Measurements from ENCODE around the gene MTMR11.

Gene MTMR11

DNA sequence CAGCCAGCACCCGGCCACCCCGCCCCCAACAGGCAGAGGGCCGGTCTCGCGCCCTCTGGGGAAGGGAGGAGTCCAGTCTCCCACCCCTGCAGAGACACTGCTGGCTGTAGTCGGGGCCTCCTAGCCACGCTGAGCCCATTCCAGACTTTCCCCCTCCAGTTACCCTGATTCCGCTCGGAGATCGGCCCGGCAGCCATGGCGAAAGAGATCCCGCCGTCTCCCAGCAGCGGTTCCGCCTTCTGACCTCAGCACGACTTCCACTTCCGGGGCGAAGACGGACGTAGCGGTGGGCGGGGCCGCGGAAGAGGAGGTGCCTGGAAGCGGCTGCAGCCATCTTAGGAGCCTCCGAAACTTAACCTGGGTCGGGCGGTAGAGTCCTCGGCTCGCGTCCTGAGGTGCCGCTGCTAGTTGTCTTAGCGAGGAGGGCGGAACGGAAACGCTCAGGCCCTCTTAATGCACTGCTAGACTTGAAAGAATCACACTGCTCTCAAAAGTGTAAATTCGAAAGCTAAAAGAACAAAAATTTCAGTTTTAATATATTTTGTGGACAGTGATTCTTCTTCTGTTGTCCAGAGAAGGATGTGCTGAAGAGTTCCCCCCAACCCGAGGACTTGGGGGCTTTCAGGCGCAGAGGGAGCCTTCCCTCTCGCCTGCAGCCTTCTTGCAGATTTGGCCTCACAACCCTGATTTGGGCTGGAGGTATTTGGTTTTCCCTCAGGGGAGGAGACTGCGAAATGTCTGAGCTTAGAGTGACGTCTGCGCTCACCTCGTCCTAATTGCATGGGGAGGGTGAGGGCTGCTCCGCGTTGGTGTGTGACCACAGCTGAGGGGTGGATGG lies 8.9 kb downstream of the MTMR11 start, which contains the start of gene SF3B4:
Gene SF3B4, minus strand, starts transcription at position 241 of the 838 bp plus-strand sequence. Its CDS starts 44 bp downstream, at position 197.
- H3K4me3 ChIP-seq (ENCODE audit: low read depth, low read length), result peak within 1 kb of the TSS; percentile 88
- TF ChIP-seq, protein P1, sequence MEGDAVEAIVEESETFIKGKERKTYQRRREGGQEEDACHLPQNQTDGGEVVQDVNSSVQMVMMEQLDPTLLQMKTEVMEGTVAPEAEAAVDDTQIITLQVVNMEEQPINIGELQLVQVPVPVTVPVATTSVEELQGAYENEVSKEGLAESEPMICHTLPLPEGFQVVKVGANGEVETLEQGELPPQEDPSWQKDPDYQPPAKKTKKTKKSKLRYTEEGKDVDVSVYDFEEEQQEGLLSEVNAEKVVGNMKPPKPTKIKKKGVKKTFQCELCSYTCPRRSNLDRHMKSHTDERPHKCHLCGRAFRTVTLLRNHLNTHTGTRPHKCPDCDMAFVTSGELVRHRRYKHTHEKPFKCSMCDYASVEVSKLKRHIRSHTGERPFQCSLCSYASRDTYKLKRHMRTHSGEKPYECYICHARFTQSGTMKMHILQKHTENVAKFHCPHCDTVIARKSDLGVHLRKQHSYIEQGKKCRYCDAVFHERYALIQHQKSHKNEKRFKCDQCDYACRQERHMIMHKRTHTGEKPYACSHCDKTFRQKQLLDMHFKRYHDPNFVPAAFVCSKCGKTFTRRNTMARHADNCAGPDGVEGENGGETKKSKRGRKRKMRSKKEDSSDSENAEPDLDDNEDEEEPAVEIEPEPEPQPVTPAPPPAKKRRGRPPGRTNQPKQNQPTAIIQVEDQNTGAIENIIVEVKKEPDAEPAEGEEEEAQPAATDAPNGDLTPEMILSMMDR (IDR thresholded peaks at IDR 0.05; ENCODE audit: low read depth, low read length, missing control alignments), result no peak
- DNase-seq (ENCODE audit: low read depth), result peak; percentile 88

DNA sequence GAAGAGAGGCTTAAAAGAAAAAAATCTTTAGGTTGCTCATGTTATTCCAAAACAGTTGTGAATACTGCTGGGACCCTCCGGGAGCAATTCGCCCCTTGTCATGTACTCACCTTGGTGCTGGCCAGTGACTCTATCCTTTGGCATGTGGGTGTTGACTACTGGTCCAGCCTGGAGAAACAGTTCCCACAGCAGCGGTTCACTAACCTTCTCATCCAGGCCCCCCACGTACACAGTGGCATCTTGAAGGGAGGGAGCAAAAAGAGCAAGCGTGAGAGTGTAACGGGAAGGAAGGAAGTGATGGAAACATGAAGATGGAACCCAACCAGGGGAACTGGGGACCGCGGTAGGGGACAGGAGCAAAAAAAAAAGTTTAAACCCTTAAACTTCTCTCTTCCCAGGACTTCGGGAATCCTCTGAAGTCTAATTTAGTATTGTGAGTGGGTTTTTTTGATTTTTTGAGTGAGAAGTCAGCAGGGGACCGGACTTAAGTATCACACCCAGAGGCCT lies 9.6 kb downstream of the MTMR11 start:
- DNase-seq (ENCODE audit: low read depth), result no peak
- H3K4me3 ChIP-seq (ENCODE audit: low read depth, low read length), result peak overlapping the region; percentile 88
- TF ChIP-seq, protein P1 (IDR thresholded peaks at IDR 0.05; ENCODE audit: low read depth, low read length, missing control alignments), result no peak

DNA sequence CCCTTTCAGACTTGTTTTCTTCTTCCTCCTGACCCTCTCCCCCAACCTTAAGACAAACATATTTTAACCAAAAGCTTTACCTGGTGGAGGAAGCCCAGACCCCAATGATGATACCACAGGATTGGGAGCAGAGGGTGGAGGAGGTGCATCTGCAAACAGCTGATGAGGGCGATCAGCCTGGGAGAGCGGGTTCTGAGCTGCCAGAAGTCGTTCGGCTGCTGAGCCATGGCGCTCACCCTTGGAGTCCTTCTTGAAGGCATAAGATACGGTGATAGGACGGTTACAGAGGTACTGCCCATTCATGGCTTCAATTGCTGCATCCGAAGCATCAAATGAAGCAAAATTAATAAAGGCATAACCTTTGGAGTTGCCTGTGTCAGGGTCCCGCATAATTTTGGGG lies 10.4 kb downstream of the MTMR11 start:
- TF ChIP-seq, protein P1 (IDR thresholded peaks at IDR 0.05; ENCODE audit: low read depth, low read length, missing control alignments), result no peak
- no peak for DNase-seq (ENCODE audit: low read depth)
- peak overlapping the region; percentile 88 for H3K4me3 ChIP-seq (ENCODE audit: low read depth, low read length)

DNA sequence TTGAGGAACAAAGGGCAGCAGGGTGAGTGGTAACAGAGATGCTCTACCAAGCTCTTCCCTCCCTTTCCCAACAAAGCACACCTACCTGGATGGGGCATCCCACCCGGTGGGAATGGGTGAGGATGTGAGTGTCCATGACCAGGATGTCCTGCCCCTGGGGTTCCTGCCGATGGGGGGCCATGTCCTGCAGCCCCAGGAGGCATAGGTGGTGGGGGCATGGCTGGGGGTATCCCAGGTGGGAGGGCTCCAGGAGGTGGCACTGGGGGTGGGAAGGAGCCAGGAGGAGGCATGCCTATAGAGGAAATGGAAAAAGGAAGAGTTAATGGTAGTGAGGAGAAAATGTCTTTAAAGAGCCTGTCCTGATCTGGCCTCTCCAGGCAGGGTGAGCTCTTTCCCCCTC lies 10.9 kb downstream of the MTMR11 start:
- no peak for DNase-seq (ENCODE audit: low read depth)
- no peak overlapping the region for H3K4me3 ChIP-seq (ENCODE audit: low read depth, low read length)
- TF ChIP-seq, protein P1 (IDR thresholded peaks at IDR 0.05; ENCODE audit: low read depth, low read length, missing control alignments), result no peak

DNA sequence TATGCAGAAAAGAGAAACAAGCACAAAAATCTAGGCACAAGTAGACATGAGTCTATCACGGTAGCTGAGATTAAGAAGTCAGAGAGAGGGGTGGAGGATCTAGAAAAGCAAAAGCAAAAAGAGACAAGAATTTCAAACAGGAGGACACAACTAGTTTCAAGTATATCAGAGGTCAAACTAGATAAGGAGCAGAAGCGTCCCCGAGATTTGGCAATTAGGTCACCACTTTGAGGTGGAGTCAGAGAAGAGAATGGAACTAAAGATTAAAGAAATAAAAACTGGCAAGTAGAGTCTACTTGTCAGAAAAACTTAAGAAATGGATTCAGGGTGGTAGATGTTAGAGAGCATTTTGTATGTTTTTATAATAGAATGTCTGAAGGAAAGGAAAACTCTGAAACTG lies 11.3 kb downstream of the MTMR11 start:
- TF ChIP-seq, protein P1 (IDR thresholded peaks at IDR 0.05; ENCODE audit: low read depth, low read length, missing control alignments), result no peak
- no peak overlapping the region for H3K4me3 ChIP-seq (ENCODE audit: low read depth, low read length)
- no peak for DNase-seq (ENCODE audit: low read depth)

DNA sequence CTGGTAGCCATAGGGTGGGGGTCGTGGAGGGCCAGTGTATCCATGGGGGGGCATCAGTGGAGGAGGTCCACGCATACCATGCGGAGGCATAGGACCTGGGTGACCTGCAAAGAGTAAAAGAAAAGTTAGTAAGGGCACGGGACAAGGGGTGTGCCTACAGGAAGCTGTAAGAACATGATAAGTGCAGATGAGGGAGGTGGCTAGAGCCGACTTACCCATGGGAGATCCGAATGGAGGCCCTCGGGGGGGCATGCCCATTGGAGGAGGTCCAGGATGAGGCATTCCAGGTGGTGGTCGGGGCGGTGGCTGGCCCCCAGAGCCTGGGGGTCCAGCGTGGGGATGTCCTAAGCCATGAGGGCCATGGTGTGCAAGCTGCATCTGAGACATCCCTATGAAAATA lies 13.1 kb downstream of the MTMR11 start:
- DNase-seq (ENCODE audit: low read depth), result no peak
- TF ChIP-seq, protein P1 (IDR thresholded peaks at IDR 0.05; ENCODE audit: low read depth, low read length, missing control alignments), result no peak

More for the DNA sequence above, 13.1 kb downstream of the MTMR11 start:
- H3K4me3 ChIP-seq (ENCODE audit: low read depth, low read length), result no peak overlapping the region
